Uterus (tissue), 2 donors: ENCODE data around the gene FHIP1A.

Experiments used
- CTCF ChIP-seq, 4 experiments: fragments of 200-600 bp in 2 of 4; fragments of 450-650 bp in 2 of 4; sonication (generic) in 2 of 4; IDR thresholded peaks; one replicate each; pipeline ENCODE4 v1.5.1; 2016 to 2019; ENCODE audit warnings: antibody characterized with exemption in 4 of 4, mild to moderate bottlenecking in 2 of 4, moderate library complexity in 1 of 4
- POLR2A ChIP-seq, 2 donors: fragments of 450-650 bp; IDR thresholded peaks; one replicate each; pipeline ENCODE4 v1.6.1; 2016; ENCODE audit warnings: antibody characterized with exemption in 2 of 2, mild to moderate bottlenecking in 1 of 2, moderate library complexity in 1 of 2

- TF ChIP-seq POLR2A (IDR thresholded peaks at IDR 0.05) = no peak
- TF ChIP-seq CTCF (IDR thresholded peaks at IDR 0.05) = no peak
These were observed 34.3 kb downstream of the FHIP1A start for GRCh38 chr4:151443247-151443646.
